ENCODE measurements around the gene BCR.

The BCR gene

GRCh38 chr22:23207729-23208393, 27.6 kb downstream of the BCR start:
- H3K9me3 ChIP-seq (ENCODE audit: control insufficient read depth in 1 of 2, low read length in 2 of 2): no peaks in the 10 kb centered on the region
- H3K4me3 ChIP-seq (ENCODE audit: low read depth in 1 of 2, low read length in 2 of 2): no peak overlapping the region
- H3K9ac ChIP-seq (ENCODE audit: low read depth in 1 of 2, low read length in 2 of 2): no peak overlapping the region
- H3K27ac ChIP-seq (ENCODE audit: low read depth, low read length): no peak overlapping the region
- H3K36me3 ChIP-seq (ENCODE audit: control insufficient read depth in 1 of 2, insufficient read depth in 2 of 2, low read length in 2 of 2): peaks cover 3 to 17% of the 10 kb centered on the region in 2 donors
- no peaks in the 10 kb centered on the region for H3K27me3 ChIP-seq (ENCODE audit: control insufficient read depth in 1 of 2, insufficient read depth in 2 of 2, low read length in 2 of 2)
- peaks cover 7 to 9% of the 10 kb centered on the region in 2 donors for H3K4me1 ChIP-seq (ENCODE audit: control insufficient read depth in 1 of 2, insufficient read depth in 2 of 2, low read length in 2 of 2)

- no peaks in the 10 kb centered on the region for H3K4me1 ChIP-seq (ENCODE audit: control insufficient read depth in 1 of 2, insufficient read depth in 2 of 2, low read length in 2 of 2)
- H3K4me3 ChIP-seq (ENCODE audit: low read depth in 1 of 2, low read length in 2 of 2): no peak overlapping the region
- H3K36me3 ChIP-seq (ENCODE audit: control insufficient read depth in 1 of 2, insufficient read depth in 2 of 2, low read length in 2 of 2): peaks cover 0 to 6% of the 10 kb centered on the region in 2 donors
- H3K9me3 ChIP-seq (ENCODE audit: control insufficient read depth in 1 of 2, low read length in 2 of 2): no peaks in the 10 kb centered on the region
- no peaks in the 10 kb centered on the region for H3K27me3 ChIP-seq (ENCODE audit: control insufficient read depth in 1 of 2, insufficient read depth in 2 of 2, low read length in 2 of 2)
- H3K9ac ChIP-seq (ENCODE audit: low read depth in 1 of 2, low read length in 2 of 2): no peak overlapping the region
- no peak overlapping the region for H3K27ac ChIP-seq (ENCODE audit: low read depth, low read length)
Observed at GRCh38 chr22:23210428-23211170, 30.3 kb downstream of the BCR start.

- no peaks in the 10 kb centered on the region for H3K9me3 ChIP-seq (ENCODE audit: control insufficient read depth in 1 of 2, low read length in 2 of 2)
- H3K4me1 ChIP-seq (ENCODE audit: control insufficient read depth in 1 of 2, insufficient read depth in 2 of 2, low read length in 2 of 2): peaks cover 5 to 8% of the 10 kb centered on the region in 2 donors
- H3K4me3 ChIP-seq (ENCODE audit: low read depth in 1 of 2, low read length in 2 of 2): no peak overlapping the region
- H3K27ac ChIP-seq (ENCODE audit: low read depth, low read length): no peak overlapping the region
- peaks cover 0 to 6% of the 10 kb centered on the region in 2 donors for H3K36me3 ChIP-seq (ENCODE audit: control insufficient read depth in 1 of 2, insufficient read depth in 2 of 2, low read length in 2 of 2)
- no peak overlapping the region for H3K9ac ChIP-seq (ENCODE audit: low read depth in 1 of 2, low read length in 2 of 2)
- H3K27me3 ChIP-seq (ENCODE audit: control insufficient read depth in 1 of 2, insufficient read depth in 2 of 2, low read length in 2 of 2): no peaks in the 10 kb centered on the region
Observed at GRCh38 chr22:23211622-23212021, 31.3 kb downstream of the BCR start.

GRCh38 chr22:23212061-23213021, 32.0 kb downstream of the BCR start:
- Histone ChIP-seq H3K4me1 (ENCODE audit: control insufficient read depth in 1 of 2, insufficient read depth in 2 of 2, low read length in 2 of 2) (peaks cover 7 to 12% of the 10 kb centered on the region in 2 donors), H3K9me3 (ENCODE audit: control insufficient read depth in 1 of 2, low read length in 2 of 2) (no peaks in the 10 kb centered on the region), H3K27me3 (ENCODE audit: control insufficient read depth in 1 of 2, insufficient read depth in 2 of 2, low read length in 2 of 2) (no peaks in the 10 kb centered on the region), H3K4me3 (ENCODE audit: low read depth in 1 of 2, low read length in 2 of 2) (no peak overlapping the region), H3K36me3 (ENCODE audit: control insufficient read depth in 1 of 2, insufficient read depth in 2 of 2, low read length in 2 of 2) (peaks cover 0 to 5% of the 10 kb centered on the region in 2 donors), H3K9ac (ENCODE audit: low read depth in 1 of 2, low read length in 2 of 2) (no peak overlapping the region), H3K27ac (ENCODE audit: low read depth, low read length) (no peak overlapping the region)

- no peaks in the 10 kb centered on the region for H3K27me3 ChIP-seq (ENCODE audit: control insufficient read depth in 1 of 2, insufficient read depth in 2 of 2, low read length in 2 of 2)
- no peaks in the 10 kb centered on the region for H3K36me3 ChIP-seq (ENCODE audit: control insufficient read depth in 1 of 2, insufficient read depth in 2 of 2, low read length in 2 of 2)
- H3K9me3 ChIP-seq (ENCODE audit: control insufficient read depth in 1 of 2, low read length in 2 of 2): no peaks in the 10 kb centered on the region
- H3K4me3 ChIP-seq (ENCODE audit: low read depth in 1 of 2, low read length in 2 of 2): no peak overlapping the region
- no peak overlapping the region for H3K27ac ChIP-seq (ENCODE audit: low read depth, low read length)
- peaks cover 12 to 16% of the 10 kb centered on the region in 2 donors for H3K4me1 ChIP-seq (ENCODE audit: control insufficient read depth in 1 of 2, insufficient read depth in 2 of 2, low read length in 2 of 2)
- H3K9ac ChIP-seq (ENCODE audit: low read depth in 1 of 2, low read length in 2 of 2): no peak overlapping the region
Observed at GRCh38 chr22:23213022-23213555, 32.8 kb downstream of the BCR start.

- peaks cover 19 to 23% of the 10 kb centered on the region in 2 donors for H3K4me1 ChIP-seq (ENCODE audit: control insufficient read depth in 1 of 2, insufficient read depth in 2 of 2, low read length in 2 of 2)
Observed at GRCh38 chr22:23213581-23214334, 33.4 kb downstream of the BCR start.

GRCh38 chr22:23214398-23214797, 34.1 kb downstream of the BCR start:
- H3K4me1 ChIP-seq (ENCODE audit: control insufficient read depth in 1 of 2, insufficient read depth in 2 of 2, low read length in 2 of 2): peaks cover 25 to 29% of the 10 kb centered on the region in 2 donors
- no peak overlapping the region for H3K4me3 ChIP-seq (ENCODE audit: low read depth in 1 of 2, low read length in 2 of 2)
- no peak overlapping the region for H3K27ac ChIP-seq (ENCODE audit: low read depth, low read length)
- no peaks in the 10 kb centered on the region for H3K9me3 ChIP-seq (ENCODE audit: control insufficient read depth in 1 of 2, low read length in 2 of 2)
- H3K9ac ChIP-seq (ENCODE audit: low read depth in 1 of 2, low read length in 2 of 2): no peak overlapping the region
- H3K27me3 ChIP-seq (ENCODE audit: control insufficient read depth in 1 of 2, insufficient read depth in 2 of 2, low read length in 2 of 2): no peaks in the 10 kb centered on the region
- no peaks in the 10 kb centered on the region for H3K36me3 ChIP-seq (ENCODE audit: control insufficient read depth in 1 of 2, insufficient read depth in 2 of 2, low read length in 2 of 2)

More at GRCh38 chr22:23213581-23214334, 33.4 kb downstream of the BCR start:
- Histone ChIP-seq H3K9ac (ENCODE audit: low read depth in 1 of 2, low read length in 2 of 2) (no peak overlapping the region), H3K9me3 (ENCODE audit: control insufficient read depth in 1 of 2, low read length in 2 of 2) (no peaks in the 10 kb centered on the region), H3K36me3 (ENCODE audit: control insufficient read depth in 1 of 2, insufficient read depth in 2 of 2, low read length in 2 of 2) (no peaks in the 10 kb centered on the region), H3K27ac (ENCODE audit: low read depth, low read length) (no peak overlapping the region), H3K4me3 (ENCODE audit: low read depth in 1 of 2, low read length in 2 of 2) (no peak overlapping the region), H3K27me3 (ENCODE audit: control insufficient read depth in 1 of 2, insufficient read depth in 2 of 2, low read length in 2 of 2) (no peaks in the 10 kb centered on the region)

GRCh38 chr22:23215294-23216241, 35.3 kb downstream of the BCR start:
- no peaks in the 10 kb centered on the region for H3K36me3 ChIP-seq (ENCODE audit: control insufficient read depth in 1 of 2, insufficient read depth in 2 of 2, low read length in 2 of 2)
- peaks cover 37 to 41% of the 10 kb centered on the region in 2 donors for H3K4me1 ChIP-seq (ENCODE audit: control insufficient read depth in 1 of 2, insufficient read depth in 2 of 2, low read length in 2 of 2)
- H3K9me3 ChIP-seq (ENCODE audit: control insufficient read depth in 1 of 2, low read length in 2 of 2): no peaks in the 10 kb centered on the region
- no peak overlapping the region for H3K27ac ChIP-seq (ENCODE audit: low read depth, low read length)
- H3K9ac ChIP-seq (ENCODE audit: low read depth in 1 of 2, low read length in 2 of 2): no peak overlapping the region
- no peak overlapping the region for H3K4me3 ChIP-seq (ENCODE audit: low read depth in 1 of 2, low read length in 2 of 2)
- no peaks in the 10 kb centered on the region for H3K27me3 ChIP-seq (ENCODE audit: control insufficient read depth in 1 of 2, insufficient read depth in 2 of 2, low read length in 2 of 2)

All from duodenal mucosa (tissue), 2 donors.